Activated CD8-positive, alpha-beta T cell treated with anti-CD3 and anti-CD28 coated beads for 36 hours (primary cell): Measurements from ENCODE around the gene TNFAIP8L2. TPM values are rescaled to one million over a fixed set of nuclear protein-coding genes. Genes with fewer than 3 reads are reported as not detected.
A peak's percentile ranks its signal among the peaks of the same experiment; 100 is the strongest.

Experiments used
- ATAC-seq: fragments of 200-7000 bp; cut with Tn5 transposase; one replicate; pipeline ENCODE4 v1.10.0; 2021; ENCODE audit warnings: mild to moderate bottlenecking, moderate library complexity
- CTCF ChIA-PET: fragments of 350-600 bp; sonication (Branson Sonifier 250); formaldehyde crosslinking; loops from one replicate; lab custom pipeline; 2021; ENCODE audit warnings: antibody characterized with exemption; lab: Charles Lee
- POLR2A ChIA-PET: fragments of 350-600 bp; sonication (Branson Sonifier 250); formaldehyde crosslinking; loops from one replicate; lab custom pipeline; 2021; ENCODE audit warnings: antibody characterized with exemption; lab: Charles Lee
- DNase-seq: peaks from one replicate; pipeline ENCODE4 v3.0.0-alpha.2; 2020
- H3K27ac Mint-ChIP-seq: one replicate; pipeline ENCODE4 v1.8.0; 2021; ENCODE audit warnings: mild to moderate bottlenecking, mixed read lengths
- H3K27me3 Mint-ChIP-seq: one replicate; pipeline ENCODE4 v1.8.0; 2021; ENCODE audit warnings: mixed read lengths
- H3K36me3 Mint-ChIP-seq: one replicate; pipeline ENCODE4 v1.8.0; 2021; ENCODE audit warnings: low read depth, mixed read lengths
- H3K4me1 Mint-ChIP-seq: one replicate; pipeline ENCODE4 v1.8.0; 2021; ENCODE audit warnings: low read depth, mixed read lengths
- H3K4me3 Mint-ChIP-seq: one replicate; pipeline ENCODE4 v1.8.0; 2021; ENCODE audit warnings: mild to moderate bottlenecking, moderate library complexity, mixed read lengths
- H3K9me3 Mint-ChIP-seq: one replicate; pipeline ENCODE4 v1.8.0; 2021; ENCODE audit warnings: mixed read lengths
- CTCF ChIP-seq: fragments of 200-600 bp; IDR thresholded peaks from one replicate; pipeline ENCODE4 v1.8.0; 2022; ENCODE audit warnings: antibody characterized with exemption, mild to moderate bottlenecking
- intact Hi-C: fragments of 100-400 bp; cut with micrococcal nuclease; formaldehyde crosslinking; loops from one replicate; pipeline ENCODE4 v1.10.0; 2022
- total RNA-seq, 2 experiments: library from RNA; stranded (reverse); gene quantifications; one replicate each; pipeline ENCODE4 v1.2.3, GENCODE V29; 2021

TNFAIP8L2 gene
- total RNA-seq, 2 experiments from 2014 or later = 16.1 to 17.5 TPM

GRCh38 chr1:151128800-151129199 lies 27.6 kb upstream of the TNFAIP8L2 start:
- ATAC-seq (no peak), DNase-seq (no peak)
- Mint-ChIP-seq H3K9me3 (no peaks in the 10 kb centered on the region), H3K4me3 (no peak overlapping the region), H3K36me3 (no peaks in the 10 kb centered on the region), H3K27ac (no peak overlapping the region), H3K27me3 (no peaks in the 10 kb centered on the region), H3K4me1 (peaks cover 12% of the 10 kb centered on the region)
- POLR2A ChIA-PET = interaction anchor here (0.7 to 1.1 kb wide), 3 partner anchors 19 to 61 kb away, joined by 3 to 4 read pairs (median 3); partner anchors contain the start of gene VPS72
- no peak for TF ChIP-seq CTCF
- CTCF ChIA-PET = interaction anchor here (1.2 kb wide), 1 partner anchor 29 kb away, joined by 4 read pairs; no protein-coding TSS in a partner anchor
- intact Hi-C loops = no loop called here

GRCh38 chr1:151130987-151131586 lies 25.4 kb upstream of the TNFAIP8L2 start:
- no peaks in the 10 kb centered on the region for H3K9me3 Mint-ChIP-seq
- H3K27me3 Mint-ChIP-seq = no peaks in the 10 kb centered on the region
- peak overlapping the region; percentile 75 for H3K27ac Mint-ChIP-seq
- intact Hi-C loops = no loop called here
- no peak for TF ChIP-seq CTCF
- peaks cover 12% of the 10 kb centered on the region for H3K4me1 Mint-ChIP-seq
- no peaks in the 10 kb centered on the region for H3K36me3 Mint-ChIP-seq
- ATAC-seq (peak; percentile 100), DNase-seq (peak; percentile 96)
- POLR2A ChIA-PET = interaction anchor here (0.7 to 3.0 kb wide), 18 partner anchors 8 to 157 kb away, joined by 3 to 14 read pairs (median 3); partner anchors contain the start of genes MINDY1, TNFAIP8L2, VPS72 and ZNF687
- CTCF ChIA-PET = interaction anchor here (0.6 to 3.3 kb wide), 17 partner anchors 9 to 151 kb away, joined by 3 to 23 read pairs (median 3); partner anchors contain the start of genes C1orf56, TMOD4, TNFAIP8L2 and ZNF687
- peak overlapping the region; percentile 69 for H3K4me3 Mint-ChIP-seq

- Mint-ChIP-seq H3K4me1 (peaks cover 12% of the 10 kb centered on the region), H3K27me3 (no peaks in the 10 kb centered on the region), H3K27ac (peak overlapping the region; percentile 75), H3K9me3 (no peaks in the 10 kb centered on the region), H3K4me3 (peak overlapping the region; percentile 69), H3K36me3 (no peaks in the 10 kb centered on the region)
- CTCF ChIA-PET = interaction anchor here (0.7 to 3.3 kb wide), 15 partner anchors 9 to 150 kb away, joined by 3 to 23 read pairs (median 3); partner anchors contain the start of genes C1orf56, TMOD4, TNFAIP8L2 and ZNF687
- no peak for ATAC-seq
- intact Hi-C loops = no loop called here
- no peak for TF ChIP-seq CTCF
- POLR2A ChIA-PET = interaction anchor here (0.7 to 3.0 kb wide), 15 partner anchors 10 to 158 kb away, joined by 3 to 14 read pairs (median 3); partner anchors contain the start of genes MINDY1, TNFAIP8L2, VPS72 and ZNF687
- no peak for DNase-seq
These were observed 24.6 kb upstream of the TNFAIP8L2 start for GRCh38 chr1:151131701-151132334.

- Mint-ChIP-seq H3K36me3 (no peaks in the 10 kb centered on the region), H3K4me3 (peak overlapping the region; percentile 69), H3K27ac (no peak overlapping the region), H3K27me3 (no peaks in the 10 kb centered on the region), H3K9me3 (no peaks in the 10 kb centered on the region), H3K4me1 (peaks cover 12% of the 10 kb centered on the region)
- POLR2A ChIA-PET = interaction anchor here (1.1 to 3.0 kb wide), 3 partner anchors 18 to 149 kb away, joined by 3 to 14 read pairs (median 5); partner anchors contain the start of genes TNFAIP8L2 and ZNF687
- DNase-seq (no peak), ATAC-seq (no peak)
- CTCF ChIA-PET = interaction anchor here (3.3 kb wide), 1 partner anchor 33 kb away, joined by 23 read pairs; no protein-coding TSS in a partner anchor
- intact Hi-C loops = no loop called here
- TF ChIP-seq CTCF = no peak
These were observed 24.0 kb upstream of the TNFAIP8L2 start for GRCh38 chr1:151132335-151133017.
